HG02938 (cell line): ENCODE data around the gene SNORC.
"Not testable (repeated sequence)": the region's sequence is repeated elsewhere in the genome, so short reads cannot be mapped to it uniquely, and the experiment has no call there.

Experiments used
- ATAC-seq: cut with Tn5 transposase; IDR thresholded peaks from one replicate; pipeline ENCODE4 v1.9.1; 2021; ENCODE audit warnings: mild to moderate bottlenecking, moderate library complexity; ENCODE audit not compliant: unreplicated experiment

Gene SNORC

GRCh38 chr2:232870018-232870765, at the start of gene SNORC:
SNORC (plus strand) TSS chr2:232870264; CDS start chr2:232870342, 78 bp downstream.
- no peak for ATAC-seq

- no peak for ATAC-seq
Observed at GRCh38 chr2:232829988-232830387, 40.1 kb upstream of the SNORC start.

GRCh38 chr2:232831496-232831895, 38.6 kb upstream of the SNORC start:
- ATAC-seq, result no peak

GRCh38 chr2:232833830-232834229, 36.2 kb upstream of the SNORC start:
- no peak for ATAC-seq

- no peak for ATAC-seq
Observed at GRCh38 chr2:232835687-232836208, 34.3 kb upstream of the SNORC start.

- ATAC-seq, result no peak
Observed at GRCh38 chr2:232836934-232837333, 33.1 kb upstream of the SNORC start.

GRCh38 chr2:232838406-232838874, 31.6 kb upstream of the SNORC start:
- ATAC-seq, result peak; percentile 85

GRCh38 chr2:232839411-232840079, 30.5 kb upstream of the SNORC start:
- ATAC-seq, result no peak

GRCh38 chr2:232842689-232843088, 27.4 kb upstream of the SNORC start:
- no peak for ATAC-seq

GRCh38 chr2:232843834-232844233, 26.2 kb upstream of the SNORC start:
- ATAC-seq, result no peak

GRCh38 chr2:232846055-232846454, 24.0 kb upstream of the SNORC start:
- ATAC-seq, result no peak

GRCh38 chr2:232850039-232850438, 20.0 kb upstream of the SNORC start:
- ATAC-seq, result no peak

GRCh38 chr2:232852081-232852480, 18.0 kb upstream of the SNORC start:
- ATAC-seq, result not testable (repeated sequence)

- ATAC-seq, result no peak
Observed at GRCh38 chr2:232852676-232853075, 17.4 kb upstream of the SNORC start.

GRCh38 chr2:232854082-232854481, 16.0 kb upstream of the SNORC start:
- no peak for ATAC-seq

- ATAC-seq, result no peak
Observed at GRCh38 chr2:232857158-232857563, 12.9 kb upstream of the SNORC start.

- ATAC-seq, result no peak
Observed at GRCh38 chr2:232859385-232859916, 10.6 kb upstream of the SNORC start.

- ATAC-seq, result no peak
Observed at GRCh38 chr2:232860593-232861241, 9.3 kb upstream of the SNORC start.

- no peak for ATAC-seq
Observed at GRCh38 chr2:232861353-232861752, 8.7 kb upstream of the SNORC start.

GRCh38 chr2:232863996-232864395, 6.1 kb upstream of the SNORC start:
- ATAC-seq, result no peak

- no peak for ATAC-seq
Observed at GRCh38 chr2:232865165-232865564, 4.9 kb upstream of the SNORC start.
